ENCODE results near the gene GATD1. TPM values are rescaled to one million over a fixed set of nuclear protein-coding genes. Genes with fewer than 3 reads are reported as not detected.

The GATD1 gene
- 10 to 100 TPM; 59.8 to 62.4 TPM for total RNA-seq

GRCh38 chr11:777288-778255 is at the start of gene GATD1:
GATD1 (minus strand) TSS chr11:777487; CDS start chr11:777462, 25 bp downstream.
- Mint-ChIP-seq H3K27ac (peak within 1 kb of the TSS; percentile 85), H3K4me3 (peak within 1 kb of the TSS; percentile 88), H3K27me3 (no peaks in the 10 kb centered on the region), H3K4me1 (peaks cover 15% of the 10 kb centered on the region), H3K9me3 (no peaks in the 10 kb centered on the region), H3K36me3 (peaks cover 1% of the 10 kb centered on the region)
- peak; percentile 99 for DNase-seq
- POLR2A ChIA-PET: interaction anchor here (0.6 to 3.7 kb wide), 17 partner anchors 9 to 213 kb away, joined by 3 to 20 read pairs (median 4); partner anchors contain the start of genes CEND1, IRF7, PIDD1 and PNPLA2
- ATAC-seq (ENCODE audit: low read depth): peak; percentile 88

GRCh38 chr11:826836-827145 is 49.5 kb upstream of the GATD1 start:
- POLR2A ChIA-PET: interaction anchor here (1.1 to 9.6 kb wide), 3 partner anchors 15 to 22 kb away, joined by 3 to 67 read pairs (median 8); partner anchors contain the start of genes POLR2L, RPLP2 and TSPAN4
- peak overlapping the region; percentile 77 for H3K27ac Mint-ChIP-seq
- H3K27me3 Mint-ChIP-seq: peaks cover 29% of the 10 kb centered on the region
- DNase-seq: no peak
- peak; percentile 13 for ATAC-seq (ENCODE audit: low read depth)
- H3K4me3 Mint-ChIP-seq: peak overlapping the region; percentile 83
- peaks cover 16% of the 10 kb centered on the region for H3K4me1 Mint-ChIP-seq
- H3K9me3 Mint-ChIP-seq: no peaks in the 10 kb centered on the region
- peaks cover 6% of the 10 kb centered on the region for H3K36me3 Mint-ChIP-seq

- no peaks in the 10 kb centered on the region for H3K9me3 Mint-ChIP-seq
- peaks cover 23% of the 10 kb centered on the region for H3K27me3 Mint-ChIP-seq
- peaks cover 6% of the 10 kb centered on the region for H3K36me3 Mint-ChIP-seq
- peak overlapping the region; percentile 83 for H3K4me3 Mint-ChIP-seq
- peaks cover 17% of the 10 kb centered on the region for H3K4me1 Mint-ChIP-seq
- peak overlapping the region; percentile 77 for H3K27ac Mint-ChIP-seq
- ATAC-seq (ENCODE audit: low read depth) (no peak), DNase-seq (no peak)
- POLR2A ChIA-PET: interaction anchor here (0.7 to 9.6 kb wide), 4 partner anchors 16 to 31 kb away, joined by 4 to 67 read pairs (median 4); partner anchors contain the start of genes POLR2L, RPLP2 and TSPAN4
Observed at GRCh38 chr11:826227-826621, 48.9 kb upstream of the GATD1 start.

- no peaks in the 10 kb centered on the region for H3K9me3 Mint-ChIP-seq
- H3K27ac Mint-ChIP-seq: no peak overlapping the region
- peaks cover 7% of the 10 kb centered on the region for H3K36me3 Mint-ChIP-seq
- POLR2A ChIA-PET: interaction anchor here (0.7 to 9.6 kb wide), 4 partner anchors 16 to 30 kb away, joined by 4 to 67 read pairs (median 4); partner anchors contain the start of genes POLR2L, RPLP2 and TSPAN4
- DNase-seq: no peak
- no peak for ATAC-seq (ENCODE audit: low read depth)
- peaks cover 23% of the 10 kb centered on the region for H3K4me1 Mint-ChIP-seq
- H3K4me3 Mint-ChIP-seq: no peak overlapping the region
- peaks cover 20% of the 10 kb centered on the region for H3K27me3 Mint-ChIP-seq
Observed at GRCh38 chr11:825366-826226, 48.3 kb upstream of the GATD1 start.

- ATAC-seq (ENCODE audit: low read depth) (no peak), DNase-seq (no peak)
- no peak overlapping the region for H3K27ac Mint-ChIP-seq
- no peak overlapping the region for H3K4me3 Mint-ChIP-seq
- H3K36me3 Mint-ChIP-seq: peaks cover 7% of the 10 kb centered on the region
- H3K27me3 Mint-ChIP-seq: peaks cover 20% of the 10 kb centered on the region
- POLR2A ChIA-PET: interaction anchor here (0.8 kb wide), 1 partner anchor 118 kb away, joined by 3 read pairs; no protein-coding TSS in a partner anchor
- no peaks in the 10 kb centered on the region for H3K9me3 Mint-ChIP-seq
- H3K4me1 Mint-ChIP-seq: peaks cover 23% of the 10 kb centered on the region
Observed at GRCh38 chr11:824942-825341, 47.7 kb upstream of the GATD1 start.

- Mint-ChIP-seq H3K27ac (no peak overlapping the region), H3K4me1 (peaks cover 21% of the 10 kb centered on the region), H3K9me3 (no peaks in the 10 kb centered on the region), H3K4me3 (no peak overlapping the region), H3K36me3 (peaks cover 7% of the 10 kb centered on the region), H3K27me3 (peaks cover 17% of the 10 kb centered on the region)
- POLR2A ChIA-PET: interaction anchor here (0.8 kb wide), 1 partner anchor 118 kb away, joined by 3 read pairs; no protein-coding TSS in a partner anchor
- ATAC-seq (ENCODE audit: low read depth): no peak
- no peak for DNase-seq
Observed at GRCh38 chr11:824292-824880, 47.1 kb upstream of the GATD1 start.

- DNase-seq: no peak
- Mint-ChIP-seq H3K4me3 (no peak overlapping the region), H3K27ac (no peak overlapping the region), H3K9me3 (no peaks in the 10 kb centered on the region), H3K27me3 (peaks cover 10% of the 10 kb centered on the region), H3K36me3 (peaks cover 7% of the 10 kb centered on the region), H3K4me1 (peaks cover 18% of the 10 kb centered on the region)
- ATAC-seq (ENCODE audit: low read depth): no peak
- POLR2A ChIA-PET: interaction anchor here (0.7 kb wide), 1 partner anchor 13 kb away, joined by 3 read pairs; no protein-coding TSS in a partner anchor
Observed at GRCh38 chr11:823441-824291, 46.4 kb upstream of the GATD1 start.

- DNase-seq: no peak
- H3K4me3 Mint-ChIP-seq: peak overlapping the region; percentile 16
- H3K27ac Mint-ChIP-seq: no peak overlapping the region
- no peaks in the 10 kb centered on the region for H3K27me3 Mint-ChIP-seq
- H3K36me3 Mint-ChIP-seq: peaks cover 5% of the 10 kb centered on the region
- POLR2A ChIA-PET: interaction anchor here (0.6 kb wide), 1 partner anchor 126 kb away, joined by 3 read pairs; the partner anchor contains the start of gene TMEM80
- no peaks in the 10 kb centered on the region for H3K9me3 Mint-ChIP-seq
- no peak for ATAC-seq (ENCODE audit: low read depth)
- H3K4me1 Mint-ChIP-seq: peaks cover 11% of the 10 kb centered on the region
Observed at GRCh38 chr11:821512-822371, 44.5 kb upstream of the GATD1 start.

GRCh38 chr11:820655-821511 is 43.6 kb upstream of the GATD1 start:
- Mint-ChIP-seq H3K4me1 (peaks cover 7% of the 10 kb centered on the region), H3K4me3 (peak overlapping the region; percentile 82), H3K27ac (peak overlapping the region; percentile 42), H3K27me3 (no peaks in the 10 kb centered on the region), H3K36me3 (peaks cover 5% of the 10 kb centered on the region), H3K9me3 (no peaks in the 10 kb centered on the region)
- DNase-seq: no peak
- ATAC-seq (ENCODE audit: low read depth): no peak
- POLR2A ChIA-PET: interaction anchor here (1.8 to 3.0 kb wide), 8 partner anchors 8 to 89 kb away, joined by 6 to 51 read pairs (median 18); partner anchors contain the start of genes CD151, CHID1, CRACR2B and GATD1

- Mint-ChIP-seq H3K36me3 (peaks cover 4% of the 10 kb centered on the region), H3K27ac (peak overlapping the region; percentile 82), H3K27me3 (no peaks in the 10 kb centered on the region), H3K9me3 (no peaks in the 10 kb centered on the region), H3K4me3 (peak overlapping the region; percentile 82), H3K4me1 (peaks cover 7% of the 10 kb centered on the region)
- ATAC-seq (ENCODE audit: low read depth) (peak; percentile 74), DNase-seq (peak; percentile 94)
- POLR2A ChIA-PET: interaction anchor here (1.0 to 3.0 kb wide), 14 partner anchors 9 to 283 kb away, joined by 3 to 51 read pairs (median 14); partner anchors contain the start of genes CD151, CHID1, CRACR2B and DEAF1
Observed at GRCh38 chr11:819943-820649, 42.8 kb upstream of the GATD1 start.

Measured in activated naive CD8-positive, alpha-beta T cell treated with anti-CD3 and anti-CD28 coated beads, Interleukin-2, amount 10 ng/mL, durations not matched to agents 7 days and 5 days (primary cell).